CD4-positive, CD25-positive, alpha-beta regulatory T cell (primary cell): ENCODE data around the gene SNIP1. TPM values are rescaled to one million over a fixed set of nuclear protein-coding genes. Genes with fewer than 3 reads are reported as not detected.
A peak's percentile ranks its signal among the peaks of the same experiment; 100 is the strongest.

Source experiments
- ATAC-seq, 2 donors: fragments of 150-1000 bp; cut with Tn5 transposase; one replicate each; pipeline ENCODE4 v1.10.0; 2021; ENCODE audit warnings: low read depth in 2 of 2, moderate number of reproducible peaks in 2 of 2, moderate library complexity in 1 of 2
- DNase-seq, 3 donors: peaks; one replicate each; pipeline versions ENCODE4 v3.0.0 to v3.0.0-alpha.2; 2012 to 2022; ENCODE audit warnings: mixed read lengths in 1 of 3
- H3K27ac ChIP-seq: one replicate; pipeline ENCODE4 v1.7.0; 2013; ENCODE audit warnings: mild to moderate bottlenecking, low read length; ENCODE audit not compliant: insufficient read depth, poor library complexity, severe bottlenecking
- H3K27me3 ChIP-seq: one replicate; pipeline ENCODE4 v1.7.0; 2013; ENCODE audit warnings: low read length; ENCODE audit not compliant: control insufficient read depth, insufficient read depth
- H3K36me3 ChIP-seq: one replicate; pipeline ENCODE4 v1.7.0; 2013; ENCODE audit warnings: mild to moderate bottlenecking, low read length, moderate library complexity; ENCODE audit not compliant: control insufficient read depth, insufficient read depth
- H3K4me1 ChIP-seq: 2 replicates; pipeline ENCODE4 v1.7.0; 2013; ENCODE audit warnings: mild to moderate bottlenecking, low read length; ENCODE audit not compliant: insufficient read depth, control insufficient read depth, poor library complexity, severe bottlenecking
- H3K4me3 ChIP-seq: one replicate; pipeline ENCODE4 v1.7.0; 2013; ENCODE audit warnings: low read depth, mild to moderate bottlenecking, low read length, moderate library complexity
- H3K9me3 ChIP-seq, 2 experiments: 1 replicate in 1 of 2; 2 replicates in 1 of 2; pipeline ENCODE4 v1.7.0; 2013; ENCODE audit warnings: low read length in 2 of 2, mild to moderate bottlenecking in 1 of 2, moderate library complexity in 1 of 2; ENCODE audit not compliant: control insufficient read depth in 2 of 2
- H3K27ac Mint-ChIP-seq, 3 donors: one replicate each; pipeline ENCODE4 v1.8.0; 2020 to 2022; ENCODE audit warnings: mild to moderate bottlenecking in 3 of 3, mixed read lengths in 3 of 3, moderate library complexity in 2 of 3
- H3K27me3 Mint-ChIP-seq: one replicate; pipeline ENCODE4 v1.8.0; 2022; ENCODE audit warnings: mild to moderate bottlenecking, mixed read lengths
- H3K36me3 Mint-ChIP-seq: one replicate; pipeline ENCODE4 v1.8.0; 2020; ENCODE audit warnings: mixed read lengths
- H3K4me1 Mint-ChIP-seq, 4 donors: one replicate each; pipeline ENCODE4 v1.8.0; 2020 to 2022; ENCODE audit warnings: mixed read lengths in 4 of 4, mild to moderate bottlenecking in 1 of 4
- H3K4me3 Mint-ChIP-seq, 4 donors: one replicate each; pipeline ENCODE4 v1.8.0; 2020 to 2022; ENCODE audit warnings: mild to moderate bottlenecking in 4 of 4, mixed read lengths in 4 of 4, moderate library complexity in 3 of 4
- H3K9me3 Mint-ChIP-seq, 7 donors: one replicate each; pipeline ENCODE4 v1.8.0; 2020 to 2022; ENCODE audit warnings: mixed read lengths in 7 of 7, mild to moderate bottlenecking in 3 of 7, moderate library complexity in 2 of 7
- polyA plus RNA-seq, 4 donors: library from polyadenylated mRNA; unstranded; fragments of 300-500 nt; fragmentation: Illumina TruSeq; gene quantifications; one replicate each; pipeline ENCODE4 v1.2.3, GENCODE V29; 2021
- total RNA-seq: library from RNA; stranded (reverse); gene quantifications from one replicate; pipeline ENCODE4 v1.2.3, GENCODE V29; 2022

The SNIP1 gene
- total and polyA plus RNA-seq, 5 donors from 2014 or later: 1.5 to 52.3 (median 5.2) TPM

DNA sequence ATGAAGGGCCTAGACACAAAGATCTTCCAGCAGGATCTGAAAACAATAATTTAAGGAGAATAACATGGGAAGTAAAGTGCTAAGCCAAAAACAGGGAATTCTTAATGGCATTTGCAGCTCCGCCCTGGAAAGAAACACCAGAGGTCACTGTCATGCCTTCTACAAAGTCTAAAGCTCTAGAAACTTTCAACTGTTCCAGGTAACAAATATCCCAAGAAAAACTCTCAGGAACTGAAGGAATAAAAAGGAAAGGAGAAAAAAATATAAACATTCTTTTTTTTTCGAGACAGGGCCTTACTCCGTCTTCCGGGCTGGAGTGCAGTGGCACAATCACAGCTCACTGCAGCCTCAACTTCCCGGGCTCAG, 66.5 kb downstream of the SNIP1 start:
- Mint-ChIP-seq H3K9me3 (no peaks in the 10 kb centered on the region), H3K27me3 (no peaks in the 10 kb centered on the region), H3K27ac (peak overlapping the region; percentile 45 to 87 (median 83)), H3K4me1 (peaks cover 0 to 24% (median 15%) of the 10 kb centered on the region in 4 donors), H3K4me3 (peak overlapping the region in 1 of 4 donors; percentile 78), H3K36me3 (peaks cover 12% of the 10 kb centered on the region)
- H3K27me3 ChIP-seq: no peaks in the 10 kb centered on the region
- no peaks in the 10 kb centered on the region for H3K9me3 ChIP-seq
- ATAC-seq (no peak), DNase-seq (no peak)
- peaks cover 11% of the 10 kb centered on the region for H3K4me1 ChIP-seq
- no peak overlapping the region for H3K4me3 ChIP-seq
- no peak overlapping the region for H3K27ac ChIP-seq
- peaks cover 52% of the 10 kb centered on the region for H3K36me3 ChIP-seq

DNA sequence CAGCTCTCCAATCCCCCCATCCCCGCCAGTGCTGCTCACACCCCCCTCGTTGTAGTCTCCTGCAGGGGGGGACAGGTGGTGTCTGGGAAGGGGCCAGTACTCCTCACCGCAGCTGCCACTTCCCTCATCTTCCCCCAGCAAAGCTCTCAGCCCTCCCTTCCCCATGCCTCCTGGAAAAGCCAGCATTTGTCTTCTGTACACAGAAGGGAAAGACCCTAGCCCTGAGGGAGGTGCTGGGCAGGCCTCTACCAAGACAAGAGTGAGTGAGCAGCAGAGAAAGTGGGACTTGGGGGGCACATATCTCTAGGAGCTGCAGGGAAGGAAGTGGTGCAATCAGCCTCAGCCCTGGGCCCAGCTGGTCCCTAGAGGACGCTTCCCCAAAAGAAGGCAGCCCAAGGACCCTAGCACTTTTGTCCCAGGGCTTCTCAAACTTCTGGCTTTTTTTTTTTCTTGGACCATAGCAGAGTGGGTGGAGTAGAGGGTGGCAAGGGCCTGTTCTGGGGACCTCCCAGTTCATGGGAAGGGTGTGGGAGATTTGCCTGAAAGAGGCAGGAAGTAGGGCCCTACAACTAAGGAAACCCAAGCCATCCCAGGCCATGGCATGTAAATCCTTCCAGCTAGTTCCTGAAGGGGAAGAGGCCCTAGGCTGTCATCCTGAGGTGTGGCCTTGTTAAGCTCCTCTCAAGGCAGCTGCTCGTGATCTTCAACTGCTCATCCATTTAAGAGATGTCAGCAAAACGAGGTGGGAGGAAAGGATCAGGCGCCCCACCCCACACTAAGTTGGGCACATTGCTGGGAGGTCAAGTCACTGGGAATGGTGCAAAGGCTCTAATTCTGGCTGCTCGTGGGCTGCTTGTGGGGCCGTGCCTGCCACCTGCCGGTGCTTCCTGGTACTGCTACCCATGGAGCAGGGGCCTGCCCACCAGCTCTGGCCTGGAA, 67.1 kb downstream of the SNIP1 start:
- H3K9me3 Mint-ChIP-seq: peaks cover 0 to 1% (median 0%) of the 10 kb centered on the region in 7 donors
- H3K4me3 ChIP-seq: no peak overlapping the region
- no peaks in the 10 kb centered on the region for H3K9me3 ChIP-seq
- ATAC-seq: peak; percentile 64 to 69
- no peaks in the 10 kb centered on the region for H3K27me3 ChIP-seq
- H3K27ac ChIP-seq: peak overlapping the region; percentile 37
- peak overlapping the region in 1 of 4 donors; percentile 78 for H3K4me3 Mint-ChIP-seq
- H3K36me3 Mint-ChIP-seq: peaks cover 16% of the 10 kb centered on the region
- H3K4me1 Mint-ChIP-seq: peaks cover 0 to 31% (median 18%) of the 10 kb centered on the region in 4 donors
- H3K27ac Mint-ChIP-seq: peak overlapping the region; percentile 45 to 87 (median 83)
- DNase-seq: peak; percentile 66 to 78 (median 69)
- peaks cover 54% of the 10 kb centered on the region for H3K36me3 ChIP-seq
- no peaks in the 10 kb centered on the region for H3K27me3 Mint-ChIP-seq
- peaks cover 11% of the 10 kb centered on the region for H3K4me1 ChIP-seq

DNA sequence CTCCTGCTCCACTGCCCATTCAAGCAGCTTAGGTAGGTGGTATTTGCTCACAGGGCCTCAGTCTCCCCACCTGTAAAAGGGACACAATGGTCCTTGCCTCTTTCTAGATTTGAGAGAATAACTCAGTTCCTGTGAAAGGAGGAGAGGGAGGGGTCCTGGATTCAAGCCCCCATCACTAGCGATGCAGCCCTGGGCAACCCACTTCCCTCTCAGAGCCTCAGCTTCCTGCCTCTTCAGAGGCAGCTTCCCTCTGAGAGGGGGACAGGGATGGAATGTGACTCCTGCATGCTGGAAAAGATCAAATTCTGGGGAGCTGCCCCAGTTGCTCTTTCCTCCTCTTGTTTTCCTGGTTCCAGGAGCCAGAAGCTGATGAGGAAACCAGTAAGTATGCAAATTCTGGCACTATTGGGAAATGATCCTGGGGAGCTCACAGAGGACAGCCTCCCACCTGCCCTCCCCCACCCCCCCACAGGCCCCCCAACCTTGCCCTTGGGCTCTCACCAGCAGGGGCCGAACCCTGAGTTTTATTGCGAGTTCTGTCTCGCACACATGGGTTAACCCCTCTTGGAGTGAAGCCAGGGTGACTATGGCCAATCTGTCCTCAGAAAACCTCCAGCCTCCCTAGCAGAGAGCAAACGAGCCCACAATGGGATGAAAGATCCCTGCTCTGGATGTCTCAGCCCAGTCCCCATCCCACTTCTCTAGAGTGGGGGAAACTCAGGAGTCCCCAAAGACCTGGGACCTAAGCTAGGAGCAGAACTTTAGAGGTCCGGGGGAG, 68.0 kb downstream of the SNIP1 start:
- no peak for ATAC-seq
- H3K9me3 ChIP-seq: no peaks in the 10 kb centered on the region
- H3K36me3 ChIP-seq: peaks cover 60% of the 10 kb centered on the region
- peaks cover 0 to 39% (median 23%) of the 10 kb centered on the region in 4 donors for H3K4me1 Mint-ChIP-seq
- H3K36me3 Mint-ChIP-seq: peaks cover 22% of the 10 kb centered on the region
- peaks cover 19% of the 10 kb centered on the region for H3K4me1 ChIP-seq
- peak overlapping the region; percentile 37 for H3K27ac ChIP-seq
- no peak overlapping the region for H3K4me3 ChIP-seq
- no peaks in the 10 kb centered on the region for H3K27me3 Mint-ChIP-seq
- no peaks in the 10 kb centered on the region for H3K27me3 ChIP-seq
- H3K4me3 Mint-ChIP-seq: peak overlapping the region in 1 of 4 donors; percentile 47
- no peak for DNase-seq
- H3K9me3 Mint-ChIP-seq: peaks cover 0 to 1% (median 0%) of the 10 kb centered on the region in 7 donors
- H3K27ac Mint-ChIP-seq: peak overlapping the region in 2 of 3 donors; percentile 45 to 46

Other genes with a start within 250 kb of the SNIP1 start
- gene ZC3H12A, start 79.7 kb downstream of the SNIP1 start, total RNA-seq: 205 TPM
- 10 to 100 TPM in 3 of 4 donors, 1 to 10 TPM in 1; 9.9 to 16.7 (median 13.1) TPM for gene ZC3H12A, start 79.7 kb downstream of the SNIP1 start, polyA plus RNA-seq
- gene MEAF6, start 39.5 kb downstream of the SNIP1 start, total RNA-seq: 52.3 TPM
- 100 to 1,000 TPM; 143 to 163 (median 150) TPM for gene MEAF6, start 39.5 kb downstream of the SNIP1 start, polyA plus RNA-seq
- gene DNALI1, start 2.6 kb upstream of the SNIP1 start, total RNA-seq: 0.25 TPM
- under 1 TPM in 2 of 4 donors, not detected in 2; 0.22 to 0.32 TPM for gene DNALI1, start 2.6 kb upstream of the SNIP1 start, polyA plus RNA-seq
- 58.9 TPM for gene GNL2, start 41.6 kb upstream of the SNIP1 start, total RNA-seq
- gene GNL2, start 41.6 kb upstream of the SNIP1 start, polyA plus RNA-seq: 10 to 100 TPM; 37.3 to 46.5 (median 42.9) TPM
- not detected for gene RSPO1, start 80.6 kb upstream of the SNIP1 start, total RNA-seq
- not detected for gene RSPO1, start 80.6 kb upstream of the SNIP1 start, polyA plus RNA-seq
- 1.3 TPM for gene CDCA8, start 138.2 kb upstream of the SNIP1 start, total RNA-seq
- gene CDCA8, start 138.2 kb upstream of the SNIP1 start, polyA plus RNA-seq: 1 to 10 TPM; 2.5 to 3.7 (median 3.1) TPM
- gene EPHA10, start 210.8 kb upstream of the SNIP1 start, total RNA-seq: not detected
- not detected for gene EPHA10, start 210.8 kb upstream of the SNIP1 start, polyA plus RNA-seq
- gene MANEAL, start 239.6 kb upstream of the SNIP1 start, total RNA-seq: 0.69 TPM
- 1 to 10 TPM in 3 of 4 donors, under 1 TPM in 1; 0.87 to 2.4 (median 1.5) TPM for gene MANEAL, start 239.6 kb upstream of the SNIP1 start, polyA plus RNA-seq